Neural crest cell (in vitro differentiated cells): ENCODE results near the gene KIAA1210. TPM values are rescaled to one million over a fixed set of nuclear protein-coding genes. Genes with fewer than 3 reads are reported as not detected.
A peak's percentile ranks its signal among the peaks of the same experiment; 100 is the strongest.

ENCODE experiments used
- DNase-seq: peaks from one replicate; pipeline ENCODE4 v3.0.0; 2021; ENCODE audit warnings: low read depth, mixed read lengths, low spot score
- H3K27ac Mint-ChIP-seq: one replicate; pipeline ENCODE4 v1.8.0; 2021; ENCODE audit warnings: mild to moderate bottlenecking, mixed read lengths; ENCODE audit not compliant: unreplicated experiment
- H3K27me3 Mint-ChIP-seq: 2 replicates; pipeline ENCODE4 v1.8.0; 2021; ENCODE audit warnings: low read depth, mild to moderate bottlenecking, mixed read lengths
- H3K36me3 Mint-ChIP-seq: 2 replicates; pipeline ENCODE4 v1.8.0; 2021; ENCODE audit warnings: low read depth, mild to moderate bottlenecking, mixed read lengths
- H3K4me1 Mint-ChIP-seq: 2 replicates; pipeline ENCODE4 v1.8.0; 2021; ENCODE audit warnings: mixed read lengths
- H3K4me3 Mint-ChIP-seq: one replicate; pipeline ENCODE4 v1.8.0; 2021; ENCODE audit warnings: mild to moderate bottlenecking, mixed read lengths
- H3K9me3 Mint-ChIP-seq: 2 replicates; pipeline ENCODE4 v1.8.0; 2021; ENCODE audit warnings: mixed read lengths
- CTCF ChIP-seq: fragments of 200-600 bp; sonication (generic); conservative IDR thresholded peaks from 2 replicates; pipeline ENCODE4 v1.5.0; 2021; ENCODE audit warnings: antibody characterized with exemption, mild to moderate bottlenecking
- total RNA-seq: library from RNA; stranded (reverse); gene quantifications from 2 replicates; pipeline ENCODE4 v1.2.1, GENCODE V29; 2021

The KIAA1210 gene
- total RNA-seq, 1 donor from 2014 or later: not detected

- DNase-seq: no peak
- Mint-ChIP-seq H3K36me3 (peaks cover 4% of the 10 kb centered on the region), H3K4me1 (no peaks in the 10 kb centered on the region), H3K27me3 (no peaks in the 10 kb centered on the region), H3K27ac (no peak within 1 kb of the TSS), H3K9me3 (peaks cover 2% of the 10 kb centered on the region), H3K4me3 (no peak within 1 kb of the TSS)
- no peak for TF ChIP-seq CTCF
These were observed 54.9 kb downstream of the KIAA1210 start, which contains the start of gene CT47C1 for GRCh38 chrX:119072744-119073143. Gene CT47C1 (plus strand): TSS chrX:119072993. CDS start chrX:119073226, 233 bp downstream.

- DNase-seq: no peak
- TF ChIP-seq CTCF: no peak
- H3K4me3 Mint-ChIP-seq: no peak overlapping the region
- H3K27ac Mint-ChIP-seq: no peak overlapping the region
- no peaks in the 10 kb centered on the region for H3K4me1 Mint-ChIP-seq
- peaks cover 2% of the 10 kb centered on the region for H3K9me3 Mint-ChIP-seq
- peaks cover 4% of the 10 kb centered on the region for H3K36me3 Mint-ChIP-seq
- no peaks in the 10 kb centered on the region for H3K27me3 Mint-ChIP-seq
These were observed 56.2 kb downstream of the KIAA1210 start for GRCh38 chrX:119071381-119071780.

- DNase-seq: no peak
- Mint-ChIP-seq H3K9me3 (peaks cover 2% of the 10 kb centered on the region), H3K4me3 (no peak overlapping the region), H3K27ac (no peak overlapping the region), H3K4me1 (no peaks in the 10 kb centered on the region), H3K36me3 (peaks cover 4% of the 10 kb centered on the region), H3K27me3 (no peaks in the 10 kb centered on the region)
- TF ChIP-seq CTCF: no peak
These were observed 57.9 kb downstream of the KIAA1210 start for GRCh38 chrX:119069762-119070161.

- Mint-ChIP-seq H3K4me3 (no peak overlapping the region), H3K4me1 (no peaks in the 10 kb centered on the region), H3K36me3 (peaks cover 4% of the 10 kb centered on the region), H3K27me3 (no peaks in the 10 kb centered on the region), H3K9me3 (peaks cover 2% of the 10 kb centered on the region), H3K27ac (no peak overlapping the region)
- no peak for TF ChIP-seq CTCF
- no peak for DNase-seq
These were observed 58.5 kb downstream of the KIAA1210 start for GRCh38 chrX:119069128-119069527.

- no peaks in the 10 kb centered on the region for H3K27me3 Mint-ChIP-seq
- DNase-seq: peak; percentile 38
- no peak overlapping the region for H3K4me3 Mint-ChIP-seq
- H3K9me3 Mint-ChIP-seq: peaks cover 2% of the 10 kb centered on the region
- no peak overlapping the region for H3K27ac Mint-ChIP-seq
- peak; percentile 64 for TF ChIP-seq CTCF
- H3K36me3 Mint-ChIP-seq: peaks cover 4% of the 10 kb centered on the region
- no peaks in the 10 kb centered on the region for H3K4me1 Mint-ChIP-seq
These were observed 60.4 kb downstream of the KIAA1210 start for GRCh38 chrX:119067023-119067739.
